ENCODE measurements around the gene SERPINA7. TPM values are rescaled to one million over a fixed set of nuclear protein-coding genes. Genes with fewer than 3 reads are reported as not detected.

Gene SERPINA7
- total RNA-seq, 5 donors from 2014 or later (not counting 1 experiment from before 2014, with no cell fraction given) = 0.16 TPM; not detected in 4

- no peaks in the 10 kb centered on the region for H3K9me3 Mint-ChIP-seq
- H3K27ac Mint-ChIP-seq = no peak overlapping the region
- H3K4me1 ChIP-seq (ENCODE audit: control insufficient read depth in 1 of 2, extremely low read depth in 1 of 2, insufficient read depth in 2 of 2, low read length in 2 of 2) = no peaks in the 10 kb centered on the region
- H3K27me3 ChIP-seq (replicated peaks in 1 of 2; ENCODE audit: control insufficient read depth in 2 of 2, extremely low read depth in 1 of 2, insufficient read depth in 2 of 2, low read length in 1 of 2) = no peaks in the 10 kb centered on the region
- WGBS (ENCODE audit: insufficient coverage) = 100% methylated on average over 1 of the region's 1 CpG
- no peak overlapping the region for H3K4me3 ChIP-seq (ENCODE audit: control insufficient read depth in 1 of 2, extremely low read depth in 1 of 2, low read length in 1 of 2)
- CTCF ChIA-PET = no interaction called here
- H3K36me3 ChIP-seq (ENCODE audit: control insufficient read depth in 2 of 2, extremely low read depth in 1 of 2, insufficient read depth in 1 of 2, low read length in 1 of 2) = no peaks in the 10 kb centered on the region
- peaks cover 0 to 24% of the 10 kb centered on the region in 2 donors for H3K27me3 Mint-ChIP-seq
- H3K4me1 Mint-ChIP-seq = no peaks in the 10 kb centered on the region
- H3K36me3 Mint-ChIP-seq = no peaks in the 10 kb centered on the region
- ATAC-seq (replicated peaks in 1 of 4) (no peak), DNase-seq (no peak)
- no peak overlapping the region for H3K27ac ChIP-seq (ENCODE audit: low read length)
- POLR2A ChIA-PET = no interaction called here
- H3K9me3 ChIP-seq = no peaks in the 10 kb centered on the region
- no peak overlapping the region for H3K4me3 Mint-ChIP-seq
These were observed 573 bp downstream of the SERPINA7 start for GRCh38 chrX:106037835-106038473.

- Mint-ChIP-seq H3K4me1 (no peaks in the 10 kb centered on the region), H3K27ac (no peak overlapping the region), H3K36me3 (no peaks in the 10 kb centered on the region), H3K4me3 (no peak overlapping the region), H3K9me3 (no peaks in the 10 kb centered on the region), H3K27me3 (peaks cover 0 to 22% of the 10 kb centered on the region in 2 donors)
- Histone ChIP-seq H3K4me1 (ENCODE audit: control insufficient read depth in 1 of 2, extremely low read depth in 1 of 2, insufficient read depth in 2 of 2, low read length in 2 of 2) (no peaks in the 10 kb centered on the region), H3K27me3 (replicated peaks in 1 of 2; ENCODE audit: control insufficient read depth in 2 of 2, extremely low read depth in 1 of 2, insufficient read depth in 2 of 2, low read length in 1 of 2) (no peaks in the 10 kb centered on the region), H3K27ac (ENCODE audit: low read length) (no peak overlapping the region), H3K36me3 (ENCODE audit: control insufficient read depth in 2 of 2, extremely low read depth in 1 of 2, insufficient read depth in 1 of 2, low read length in 1 of 2) (no peaks in the 10 kb centered on the region), H3K9me3 (no peaks in the 10 kb centered on the region), H3K4me3 (ENCODE audit: control insufficient read depth in 1 of 2, extremely low read depth in 1 of 2, low read length in 1 of 2) (no peak overlapping the region)
- no CpG with 5 or more reads among the region's 1 CpG for WGBS (ENCODE audit: insufficient coverage)
- ChIA-PET CTCF (no interaction called here), POLR2A (interaction anchor here in 1 of 2 donors (0.6 kb wide), 1 partner anchor 870 kb away, joined by 6 read pairs; no protein-coding TSS in a partner anchor)
- DNase-seq (no peak), ATAC-seq (replicated peaks in 1 of 4) (no peak)
These were observed 1.8 kb downstream of the SERPINA7 start for GRCh38 chrX:106036716-106037115.

- Mint-ChIP-seq H3K4me3 (no peak overlapping the region), H3K4me1 (no peaks in the 10 kb centered on the region)
These were observed 3.5 kb downstream of the SERPINA7 start for GRCh38 chrX:106035064-106035463.

GRCh38 chrX:106023947-106024346 lies 14.6 kb downstream of the SERPINA7 start:
- Histone ChIP-seq H3K27ac (ENCODE audit: low read length) (no peak overlapping the region), H3K4me1 (ENCODE audit: control insufficient read depth in 1 of 2, extremely low read depth in 1 of 2, insufficient read depth in 2 of 2, low read length in 2 of 2) (no peaks in the 10 kb centered on the region), H3K4me3 (ENCODE audit: control insufficient read depth in 1 of 2, extremely low read depth in 1 of 2, low read length in 1 of 2) (no peak overlapping the region), H3K36me3 (ENCODE audit: control insufficient read depth in 2 of 2, extremely low read depth in 1 of 2, insufficient read depth in 1 of 2, low read length in 1 of 2) (no peaks in the 10 kb centered on the region), H3K9me3 (no peaks in the 10 kb centered on the region), H3K27me3 (replicated peaks in 1 of 2; ENCODE audit: control insufficient read depth in 2 of 2, extremely low read depth in 1 of 2, insufficient read depth in 2 of 2, low read length in 1 of 2) (no peaks in the 10 kb centered on the region)
- ATAC-seq (replicated peaks in 1 of 4) (no peak), DNase-seq (no peak)
- no peaks in the 10 kb centered on the region for H3K27me3 Mint-ChIP-seq
- no peaks in the 10 kb centered on the region for H3K9me3 Mint-ChIP-seq
- H3K4me1 Mint-ChIP-seq = no peaks in the 10 kb centered on the region
- ChIA-PET POLR2A (no interaction called here), CTCF (no interaction called here)
- no peaks in the 10 kb centered on the region for H3K36me3 Mint-ChIP-seq
- H3K27ac Mint-ChIP-seq = no peak overlapping the region
- no peak overlapping the region for H3K4me3 Mint-ChIP-seq
- no CpG with 5 or more reads among the region's 4 CpGs for WGBS (ENCODE audit: insufficient coverage)

More at GRCh38 chrX:106035064-106035463, 3.5 kb downstream of the SERPINA7 start:
- Mint-ChIP-seq H3K27ac (no peak overlapping the region), H3K9me3 (no peaks in the 10 kb centered on the region), H3K27me3 (peaks cover 0 to 22% of the 10 kb centered on the region in 2 donors), H3K36me3 (no peaks in the 10 kb centered on the region)
- no peak for ATAC-seq (replicated peaks in 1 of 4)
- CTCF ChIA-PET = no interaction called here
- DNase-seq = no peak
- Histone ChIP-seq H3K4me1 (ENCODE audit: control insufficient read depth in 1 of 2, extremely low read depth in 1 of 2, insufficient read depth in 2 of 2, low read length in 2 of 2) (no peaks in the 10 kb centered on the region), H3K36me3 (ENCODE audit: control insufficient read depth in 2 of 2, extremely low read depth in 1 of 2, insufficient read depth in 1 of 2, low read length in 1 of 2) (no peaks in the 10 kb centered on the region), H3K27ac (ENCODE audit: low read length) (no peak overlapping the region), H3K27me3 (replicated peaks in 1 of 2; ENCODE audit: control insufficient read depth in 2 of 2, extremely low read depth in 1 of 2, insufficient read depth in 2 of 2, low read length in 1 of 2) (no peaks in the 10 kb centered on the region), H3K9me3 (no peaks in the 10 kb centered on the region), H3K4me3 (ENCODE audit: control insufficient read depth in 1 of 2, extremely low read depth in 1 of 2, low read length in 1 of 2) (no peak overlapping the region)
- WGBS (ENCODE audit: insufficient coverage) = no CpG with 5 or more reads among the region's 2 CpGs
- POLR2A ChIA-PET = no interaction called here

GRCh38 chrX:106022238-106022637 lies 16.3 kb downstream of the SERPINA7 start:
- ChIA-PET POLR2A (no interaction called here), CTCF (no interaction called here)
- no peaks in the 10 kb centered on the region for H3K4me1 ChIP-seq (ENCODE audit: control insufficient read depth in 1 of 2, extremely low read depth in 1 of 2, insufficient read depth in 2 of 2, low read length in 2 of 2)
- DNase-seq (no peak), ATAC-seq (replicated peaks in 1 of 4) (no peak)
- Mint-ChIP-seq H3K9me3 (no peaks in the 10 kb centered on the region), H3K4me3 (no peak overlapping the region), H3K4me1 (no peaks in the 10 kb centered on the region), H3K27me3 (no peaks in the 10 kb centered on the region), H3K27ac (no peak overlapping the region), H3K36me3 (no peaks in the 10 kb centered on the region)
- H3K36me3 ChIP-seq (ENCODE audit: control insufficient read depth in 2 of 2, extremely low read depth in 1 of 2, insufficient read depth in 1 of 2, low read length in 1 of 2) = no peaks in the 10 kb centered on the region
- H3K9me3 ChIP-seq = no peaks in the 10 kb centered on the region
- no peaks in the 10 kb centered on the region for H3K27me3 ChIP-seq (replicated peaks in 1 of 2; ENCODE audit: control insufficient read depth in 2 of 2, extremely low read depth in 1 of 2, insufficient read depth in 2 of 2, low read length in 1 of 2)
- no peak overlapping the region for H3K27ac ChIP-seq (ENCODE audit: low read length)
- H3K4me3 ChIP-seq (ENCODE audit: control insufficient read depth in 1 of 2, extremely low read depth in 1 of 2, low read length in 1 of 2) = no peak overlapping the region
- no CpG with 5 or more reads among the region's 2 CpGs for WGBS (ENCODE audit: insufficient coverage)

- Mint-ChIP-seq H3K27ac (no peak overlapping the region), H3K4me1 (no peaks in the 10 kb centered on the region), H3K27me3 (no peaks in the 10 kb centered on the region), H3K36me3 (no peaks in the 10 kb centered on the region), H3K4me3 (no peak overlapping the region), H3K9me3 (peaks cover 0 to 7% (median 0%) of the 10 kb centered on the region in 3 donors)
- Histone ChIP-seq H3K4me1 (ENCODE audit: control insufficient read depth in 1 of 2, extremely low read depth in 1 of 2, insufficient read depth in 2 of 2, low read length in 2 of 2) (no peaks in the 10 kb centered on the region), H3K27me3 (replicated peaks in 1 of 2; ENCODE audit: control insufficient read depth in 2 of 2, extremely low read depth in 1 of 2, insufficient read depth in 2 of 2, low read length in 1 of 2) (no peaks in the 10 kb centered on the region), H3K36me3 (ENCODE audit: control insufficient read depth in 2 of 2, extremely low read depth in 1 of 2, insufficient read depth in 1 of 2, low read length in 1 of 2) (no peaks in the 10 kb centered on the region), H3K9me3 (no peaks in the 10 kb centered on the region), H3K27ac (ENCODE audit: low read length) (no peak overlapping the region), H3K4me3 (ENCODE audit: control insufficient read depth in 1 of 2, extremely low read depth in 1 of 2, low read length in 1 of 2) (no peak overlapping the region)
- ChIA-PET POLR2A (no interaction called here), CTCF (no interaction called here)
- DNase-seq (no peak), ATAC-seq (replicated peaks in 1 of 4) (no peak)
- no CpG with 5 or more reads among the region's 1 CpG for WGBS (ENCODE audit: insufficient coverage)
These were observed 24.3 kb downstream of the SERPINA7 start for GRCh38 chrX:106014119-106014775.
